ENCODE measurements around the gene CSF1R.

The CSF1R gene

DNA sequence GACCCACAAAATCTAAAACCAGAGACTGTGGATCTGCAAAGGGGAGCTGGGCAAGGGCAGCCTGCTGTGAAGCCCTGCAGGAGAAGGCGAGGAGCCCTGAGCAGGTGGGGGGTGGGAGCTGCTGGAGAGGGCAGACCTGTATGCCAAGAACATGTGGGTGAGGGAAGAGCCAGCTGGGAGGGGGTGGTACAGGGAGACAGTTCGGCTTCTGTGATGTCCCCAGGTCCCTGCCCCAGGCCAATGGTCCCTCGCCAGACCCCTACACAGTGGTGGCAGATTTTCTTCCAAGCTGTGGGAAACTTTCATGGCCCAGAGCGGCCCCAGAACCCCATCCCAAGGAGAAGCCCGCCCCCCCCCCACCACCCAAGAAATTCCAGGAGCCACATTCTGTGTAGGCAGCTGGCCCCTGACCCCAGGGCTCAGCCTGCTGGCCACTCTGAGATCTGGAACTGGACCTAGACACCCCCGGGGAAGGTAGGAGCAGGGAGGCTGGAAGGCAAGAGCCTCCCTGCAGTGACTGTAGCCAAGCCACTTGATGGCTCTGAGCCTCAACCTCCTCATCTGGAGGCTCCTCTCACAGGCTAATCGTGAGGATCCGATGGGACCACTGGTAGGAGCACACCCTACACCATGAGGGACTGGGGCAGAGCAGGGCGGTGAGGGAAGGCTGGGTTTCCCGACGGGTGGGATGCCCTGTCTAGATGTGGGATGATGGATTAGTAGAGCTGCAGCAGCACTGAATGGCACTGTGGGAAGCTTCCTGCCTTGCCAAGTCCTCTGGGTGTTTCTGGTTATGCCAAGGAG, 22.6 kb upstream of the CSF1R start:
- DNase-seq (ENCODE audit: low read depth), result no peak
- no peak overlapping the region for H3K4me3 ChIP-seq (ENCODE audit: low read length)
- TF ChIP-seq, protein P1, sequence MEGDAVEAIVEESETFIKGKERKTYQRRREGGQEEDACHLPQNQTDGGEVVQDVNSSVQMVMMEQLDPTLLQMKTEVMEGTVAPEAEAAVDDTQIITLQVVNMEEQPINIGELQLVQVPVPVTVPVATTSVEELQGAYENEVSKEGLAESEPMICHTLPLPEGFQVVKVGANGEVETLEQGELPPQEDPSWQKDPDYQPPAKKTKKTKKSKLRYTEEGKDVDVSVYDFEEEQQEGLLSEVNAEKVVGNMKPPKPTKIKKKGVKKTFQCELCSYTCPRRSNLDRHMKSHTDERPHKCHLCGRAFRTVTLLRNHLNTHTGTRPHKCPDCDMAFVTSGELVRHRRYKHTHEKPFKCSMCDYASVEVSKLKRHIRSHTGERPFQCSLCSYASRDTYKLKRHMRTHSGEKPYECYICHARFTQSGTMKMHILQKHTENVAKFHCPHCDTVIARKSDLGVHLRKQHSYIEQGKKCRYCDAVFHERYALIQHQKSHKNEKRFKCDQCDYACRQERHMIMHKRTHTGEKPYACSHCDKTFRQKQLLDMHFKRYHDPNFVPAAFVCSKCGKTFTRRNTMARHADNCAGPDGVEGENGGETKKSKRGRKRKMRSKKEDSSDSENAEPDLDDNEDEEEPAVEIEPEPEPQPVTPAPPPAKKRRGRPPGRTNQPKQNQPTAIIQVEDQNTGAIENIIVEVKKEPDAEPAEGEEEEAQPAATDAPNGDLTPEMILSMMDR (conservative IDR thresholded peaks at IDR 0.05; ENCODE audit: low read length), result no peak

DNA sequence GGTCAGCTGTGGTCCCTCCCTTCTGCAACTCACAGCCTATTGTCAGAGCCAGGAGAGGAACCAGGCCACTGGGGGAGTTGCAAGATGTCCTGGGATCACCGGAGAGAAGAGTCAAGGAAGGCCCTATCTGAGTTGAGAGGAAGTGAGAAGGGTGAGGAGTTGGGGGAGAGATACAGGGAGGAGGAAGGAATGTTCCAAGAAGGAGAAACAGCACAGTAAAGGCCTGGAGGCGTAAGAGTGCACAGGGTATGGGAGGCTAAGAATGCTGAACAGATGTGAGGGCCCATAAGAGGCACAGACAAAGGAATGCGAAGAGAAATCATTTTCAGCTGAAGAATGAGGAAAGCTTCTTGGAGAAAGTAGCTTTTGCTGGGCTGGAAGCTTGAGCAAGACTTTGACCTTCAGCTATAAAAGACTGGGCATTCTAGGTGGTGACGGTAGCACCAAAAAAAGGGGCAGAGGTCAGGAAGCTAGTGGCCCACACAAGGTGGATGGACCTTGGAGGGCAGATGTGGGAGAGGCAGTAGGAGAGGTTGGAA, 21.6 kb upstream of the CSF1R start:
- H3K4me3 ChIP-seq (ENCODE audit: low read length), result no peak overlapping the region
- TF ChIP-seq, protein P1 (conservative IDR thresholded peaks at IDR 0.05; ENCODE audit: low read length), result 0 out of 2 replicates have a peak, but pooled peaks have one; percentile 11
- DNase-seq (ENCODE audit: low read depth), result peak; percentile 94

DNA sequence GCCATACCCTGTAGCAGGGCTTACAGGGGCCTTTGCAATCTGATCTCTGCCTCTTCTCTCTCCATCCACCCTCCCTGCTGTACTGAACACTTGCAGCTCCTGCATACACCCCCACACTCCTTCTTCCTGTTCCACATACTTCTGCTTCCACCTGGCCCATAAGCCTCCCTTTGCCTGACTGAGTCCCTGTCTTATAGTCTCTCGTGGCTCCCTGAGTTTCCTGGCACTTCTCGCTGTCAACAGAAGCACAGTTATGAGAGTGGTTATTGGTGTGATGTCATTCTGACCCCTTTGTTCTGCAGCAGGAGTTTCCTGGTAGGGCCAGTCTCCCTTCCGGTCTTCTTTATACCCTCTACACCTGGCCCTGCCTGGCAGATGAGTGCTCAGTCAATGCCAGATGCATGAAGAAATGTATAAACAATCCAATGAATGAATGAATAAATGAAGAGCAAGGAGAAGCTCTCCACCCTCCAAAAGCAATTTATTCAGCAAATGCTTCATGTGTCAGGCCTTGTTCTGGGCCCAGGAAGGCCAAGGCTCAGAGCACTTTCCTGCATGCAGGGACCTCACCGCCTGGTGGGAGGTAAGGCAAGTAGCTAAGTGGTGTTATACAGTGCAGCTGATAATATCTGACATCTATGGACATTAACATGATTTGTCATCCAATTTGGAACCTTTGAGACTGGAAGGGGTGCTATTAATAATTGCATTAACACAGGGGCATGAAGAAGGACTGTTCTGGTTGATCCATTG, 20.5 kb upstream of the CSF1R start:
- TF ChIP-seq, protein P1 (conservative IDR thresholded peaks at IDR 0.05; ENCODE audit: low read length), result no peak
- H3K4me3 ChIP-seq (ENCODE audit: low read length), result no peak overlapping the region
- DNase-seq (ENCODE audit: low read depth), result no peak

DNA sequence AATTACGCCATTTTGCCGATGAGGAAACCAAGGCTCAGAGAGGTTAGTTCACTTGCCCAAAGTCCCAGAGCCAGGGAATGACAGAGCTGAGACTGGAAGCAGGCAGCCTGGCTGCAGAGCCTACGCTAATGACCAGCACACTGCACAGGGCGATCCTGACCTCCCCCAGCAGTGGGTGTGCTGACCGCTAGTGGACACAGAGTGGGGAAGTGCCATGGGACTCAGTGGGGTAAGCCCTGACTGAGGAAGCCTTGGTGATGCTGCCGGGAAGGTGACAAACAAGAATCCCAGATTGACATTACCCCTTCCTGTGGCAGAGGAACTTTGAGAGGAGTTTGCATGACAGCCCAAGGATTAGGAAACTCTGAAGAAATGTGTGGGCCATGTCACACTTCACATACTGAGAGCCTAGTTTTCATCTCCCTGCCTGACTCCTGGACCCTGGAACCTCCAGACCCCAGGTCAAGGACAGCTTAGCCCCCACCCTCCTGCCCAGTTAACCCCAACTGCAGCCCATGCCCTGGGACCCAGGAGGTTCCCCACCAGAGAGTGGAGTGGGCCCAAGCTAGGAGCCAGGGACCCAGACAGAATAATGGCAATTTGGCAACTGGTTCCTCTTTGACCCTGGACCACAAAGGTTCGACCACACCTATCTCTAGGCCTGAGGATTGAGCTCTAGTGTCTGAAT, 19.7 kb upstream of the CSF1R start:
- TF ChIP-seq, protein P1 (conservative IDR thresholded peaks at IDR 0.05; ENCODE audit: low read length), result no peak
- H3K4me3 ChIP-seq (ENCODE audit: low read length), result no peak overlapping the region
- no peak for DNase-seq (ENCODE audit: low read depth)

DNA sequence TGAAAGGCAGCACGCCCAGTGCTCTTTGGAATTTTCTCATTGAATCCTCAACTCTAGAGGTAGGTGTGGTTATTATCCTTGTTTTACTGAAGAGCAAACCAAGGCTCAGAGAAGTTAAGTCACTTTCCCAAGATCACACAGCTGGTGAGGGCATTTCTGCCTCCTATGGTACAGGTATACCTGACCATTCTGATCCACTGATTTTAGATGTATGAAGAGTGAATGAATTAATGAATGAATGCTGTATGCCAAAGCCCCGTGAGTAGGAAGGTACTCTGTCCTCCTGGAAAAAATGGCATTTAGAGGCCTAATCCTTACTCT, 18.2 kb upstream of the CSF1R start:
- no peak overlapping the region for H3K4me3 ChIP-seq (ENCODE audit: low read length)
- TF ChIP-seq, protein P1 (conservative IDR thresholded peaks at IDR 0.05; ENCODE audit: low read length), result no peak
- DNase-seq (ENCODE audit: low read depth), result no peak

DNA sequence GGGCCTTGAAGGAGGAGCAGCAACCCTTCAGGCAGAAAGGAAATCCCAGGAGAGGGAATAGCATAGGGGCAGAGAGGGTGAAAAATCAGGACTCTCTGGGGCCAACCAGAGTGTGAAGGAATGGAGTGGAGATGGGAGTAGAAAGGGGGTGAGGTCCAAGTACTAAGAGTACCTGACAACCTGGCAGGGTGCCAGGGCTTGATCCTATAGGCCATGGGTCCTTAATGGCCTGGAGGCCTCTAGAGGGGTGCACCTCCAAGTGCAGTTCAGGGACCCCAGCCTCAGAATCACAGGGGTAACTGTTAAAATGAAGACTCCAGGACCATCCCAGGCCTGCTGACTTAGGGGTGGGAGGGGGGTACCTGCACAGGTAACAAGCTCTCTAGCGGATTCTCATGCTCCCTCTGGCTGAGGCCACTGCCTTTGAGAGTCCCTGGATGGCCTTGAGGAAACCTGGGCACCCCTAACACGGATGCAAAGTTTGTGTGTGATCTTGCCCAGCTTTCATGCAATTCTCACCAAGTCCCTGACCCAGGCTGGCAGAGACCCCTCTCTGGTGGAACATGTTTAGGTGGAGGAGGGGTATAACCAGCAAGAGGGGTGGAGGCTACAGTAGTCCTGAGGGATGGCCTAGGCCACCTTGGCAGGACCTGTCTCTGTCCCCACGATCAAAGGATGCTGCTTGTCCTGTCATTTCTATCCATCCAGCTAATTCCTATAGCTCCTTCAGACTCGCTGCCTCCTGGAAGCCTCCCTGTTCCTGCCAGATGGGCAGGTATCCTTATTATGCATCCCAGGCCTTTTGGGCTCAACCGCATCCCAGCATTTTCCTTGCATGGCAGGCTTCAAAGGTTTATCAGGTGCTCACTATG, 17.6 kb upstream of the CSF1R start:
- no peak for DNase-seq (ENCODE audit: low read depth)
- no peak overlapping the region for H3K4me3 ChIP-seq (ENCODE audit: low read length)
- TF ChIP-seq, protein P1 (conservative IDR thresholded peaks at IDR 0.05; ENCODE audit: low read length), result no peak
